GM03348 (cell line): ENCODE data around the gene ATP6AP2.
A peak's percentile ranks its signal among the peaks of the same experiment; 100 is the strongest.
"Not testable (repeated sequence)": the region's sequence is repeated elsewhere in the genome, so short reads cannot be mapped to it uniquely, and the experiment has no call there.

Experiments
- DNase-seq: peaks from one replicate; pipeline ENCODE4 v3.0.0; 2012; ENCODE audit warnings: low spot score

The ATP6AP2 gene

DNA sequence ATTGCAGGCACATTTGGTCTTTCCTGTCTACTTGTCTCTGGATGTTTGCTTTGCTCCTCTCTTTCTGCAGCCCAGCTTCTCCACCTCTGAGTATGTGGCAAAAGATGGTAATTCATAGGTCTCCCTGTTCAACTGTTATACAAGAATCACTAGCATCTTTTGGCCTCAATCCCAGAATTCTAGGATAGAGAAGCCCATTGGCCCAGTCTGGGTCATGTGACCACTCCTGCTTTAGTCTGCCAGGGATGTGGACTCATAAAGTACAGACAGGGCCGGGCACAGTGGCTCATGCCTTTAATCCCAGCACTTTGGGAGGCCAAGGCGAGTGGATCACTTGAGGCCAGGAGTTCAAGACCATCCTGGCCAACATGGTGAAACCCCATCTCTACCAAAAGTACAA lies 5.4 kb upstream of the ATP6AP2 start:
- DNase-seq: peak; percentile 5

DNA sequence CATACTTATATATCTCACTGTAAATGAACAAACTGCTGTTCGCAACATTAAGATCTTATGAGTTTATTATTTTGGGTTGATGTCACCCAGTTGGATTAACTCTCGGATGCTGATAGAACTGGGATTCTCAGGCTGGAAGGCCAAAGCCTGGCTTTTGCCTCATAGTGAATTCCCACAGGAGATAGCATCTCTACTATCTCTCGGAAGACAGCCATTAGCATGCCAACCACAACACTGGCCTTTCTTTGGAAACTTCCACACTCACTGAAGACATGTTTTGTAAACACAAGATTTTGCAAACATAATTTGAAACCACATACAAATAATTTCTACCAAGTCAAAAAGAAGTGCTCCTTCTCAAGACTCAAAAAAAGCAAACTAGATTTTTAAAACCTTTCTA lies 4.5 kb upstream of the ATP6AP2 start:
- no peak for DNase-seq

DNA sequence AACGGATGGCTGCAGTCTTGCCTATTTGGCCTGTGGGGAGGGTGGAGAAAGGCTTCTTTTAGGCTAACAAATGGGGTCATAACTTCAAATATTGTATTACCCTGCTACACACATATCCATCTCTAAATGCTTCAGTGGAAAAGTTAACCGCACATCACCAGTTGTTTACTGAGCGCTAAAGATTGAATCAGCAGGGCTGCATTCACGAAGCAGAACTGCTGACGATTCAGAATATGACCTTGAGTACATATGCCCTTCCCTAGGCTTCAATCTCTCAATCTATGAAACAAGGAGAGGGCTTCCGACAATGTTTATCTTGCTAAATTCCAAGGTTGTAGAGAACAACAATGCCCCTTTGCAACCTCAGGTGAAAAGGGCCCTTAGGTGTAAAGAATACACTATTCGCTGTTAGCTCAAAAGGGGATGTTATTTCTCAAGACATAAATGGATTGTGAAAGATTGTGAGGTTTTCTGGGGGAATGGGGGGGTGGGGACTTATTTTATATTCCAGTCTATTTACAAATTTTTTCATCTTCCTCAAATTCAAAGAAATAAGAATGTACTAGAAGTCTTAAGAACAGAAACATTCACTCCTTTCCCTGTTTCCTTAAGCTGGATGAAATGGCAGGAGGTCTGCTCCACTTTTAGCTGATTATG lies 2.6 kb upstream of the ATP6AP2 start:
- DNase-seq: no peak

DNA sequence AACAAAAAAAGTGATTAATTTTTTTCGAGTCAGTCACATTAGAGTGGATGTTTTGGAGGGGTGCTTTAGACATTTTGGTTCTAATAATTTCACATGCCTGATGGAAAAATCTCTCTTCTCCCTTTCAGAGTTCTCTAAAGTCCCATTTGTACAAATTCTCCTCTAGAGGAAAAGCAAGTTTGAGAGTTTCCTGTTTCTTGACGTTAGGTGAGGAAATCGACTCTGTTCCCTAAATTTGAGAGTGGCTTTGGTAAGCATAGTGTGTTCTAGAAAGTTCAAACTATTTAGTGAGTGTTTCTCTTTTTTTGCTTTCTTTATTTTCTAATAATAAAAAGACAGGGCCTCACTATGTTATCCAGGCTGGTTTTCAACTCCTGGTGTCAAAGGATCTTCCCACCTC lies 1.6 kb upstream of the ATP6AP2 start:
- no peak for DNase-seq

DNA sequence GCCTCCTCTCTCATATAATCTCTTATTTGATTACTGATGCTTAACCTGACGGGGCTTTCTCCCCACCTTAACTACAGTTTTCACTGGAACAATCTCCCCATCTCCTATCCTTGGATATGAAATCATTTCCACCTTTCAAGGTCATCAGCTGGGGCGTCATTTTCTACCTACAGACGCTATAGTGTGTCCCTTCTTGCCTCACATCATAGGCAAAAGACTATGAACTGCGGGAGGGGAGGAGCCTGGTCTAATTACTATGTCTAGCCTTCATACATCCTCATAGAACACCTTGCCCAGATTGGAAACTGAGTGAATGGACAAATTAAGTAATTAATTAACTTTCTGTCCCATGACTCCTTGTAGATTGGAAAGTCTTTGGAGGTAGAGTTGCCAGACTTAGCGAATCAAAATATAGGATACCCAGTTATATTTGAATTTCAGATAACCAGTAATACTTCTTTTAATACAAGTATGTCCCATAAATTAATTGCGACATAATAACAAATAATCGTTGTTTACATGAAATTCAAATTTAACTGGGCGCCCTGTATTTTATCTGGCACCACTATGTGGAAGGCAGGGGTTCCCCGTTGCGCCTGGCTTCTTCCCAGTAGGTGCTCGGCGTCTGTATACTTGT lies 752 bp upstream of the ATP6AP2 start:
- DNase-seq: no peak

DNA sequence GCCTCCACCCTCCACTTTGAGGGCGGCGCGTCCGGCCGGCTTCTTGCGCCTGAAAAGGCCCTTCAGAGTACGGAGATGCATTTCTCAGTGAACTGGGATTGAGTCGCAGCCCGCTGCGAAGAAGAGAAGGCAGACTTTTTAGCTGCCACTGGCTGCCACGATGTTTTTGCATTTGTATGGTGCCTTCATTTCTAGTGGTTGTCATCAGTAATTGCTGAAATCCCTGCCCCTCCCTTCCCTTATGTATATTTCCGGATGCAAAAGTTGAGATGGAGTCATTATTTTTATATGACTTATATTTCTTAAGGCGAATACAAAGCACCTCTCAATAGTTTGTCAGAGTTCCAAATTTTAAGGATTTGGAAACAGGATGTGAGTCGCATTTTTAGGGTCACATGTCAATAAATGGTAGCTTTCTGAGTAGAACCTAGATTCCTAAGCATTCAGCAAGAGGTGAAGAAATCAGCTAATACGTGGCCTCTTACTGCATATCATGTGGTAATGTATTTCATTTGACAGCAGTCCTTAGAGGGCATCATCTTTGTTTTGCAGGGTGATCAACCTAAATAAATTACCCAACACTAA lies 658 bp downstream of the ATP6AP2 start:
- DNase-seq: peak; percentile 14

DNA sequence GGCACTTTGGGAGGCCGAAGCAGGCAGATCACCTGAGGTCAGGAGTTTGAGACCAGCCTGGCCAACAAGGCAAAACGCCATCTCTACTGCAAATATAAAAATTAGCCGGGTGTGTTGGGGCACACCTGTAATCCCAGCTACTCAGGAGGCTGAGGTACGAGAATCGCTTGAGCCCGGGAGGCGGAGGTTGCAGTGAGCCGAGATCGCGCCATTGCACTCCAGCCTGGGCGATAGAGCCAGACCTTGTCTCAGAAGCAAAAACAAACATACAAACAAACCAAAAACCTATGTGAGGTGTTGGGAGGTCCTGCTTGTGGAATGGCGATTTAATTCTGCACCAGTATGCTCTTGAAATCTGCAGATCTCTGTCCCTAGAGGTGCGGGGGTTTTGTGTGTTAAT lies 1.4 kb downstream of the ATP6AP2 start:
- DNase-seq: not testable (repeated sequence)

DNA sequence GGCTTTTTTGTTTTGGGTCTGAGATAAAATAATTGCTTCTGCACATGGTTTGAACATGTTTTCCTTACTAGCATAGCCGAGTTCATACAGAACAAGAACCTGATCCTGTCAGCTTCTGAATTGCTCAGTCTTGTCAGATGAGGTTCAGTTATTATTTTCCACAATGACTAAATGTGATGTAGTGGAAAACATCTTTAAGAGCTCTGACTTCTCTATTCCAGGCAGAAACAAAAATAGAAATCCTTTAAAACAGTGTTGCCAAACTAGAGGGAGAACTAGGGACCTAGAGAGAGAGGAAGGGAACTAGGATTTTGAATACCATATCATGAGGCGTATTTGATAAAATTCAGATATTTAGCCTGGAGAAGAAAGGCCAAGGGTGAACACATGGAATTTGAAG lies 2.0 kb downstream of the ATP6AP2 start:
- DNase-seq: no peak

DNA sequence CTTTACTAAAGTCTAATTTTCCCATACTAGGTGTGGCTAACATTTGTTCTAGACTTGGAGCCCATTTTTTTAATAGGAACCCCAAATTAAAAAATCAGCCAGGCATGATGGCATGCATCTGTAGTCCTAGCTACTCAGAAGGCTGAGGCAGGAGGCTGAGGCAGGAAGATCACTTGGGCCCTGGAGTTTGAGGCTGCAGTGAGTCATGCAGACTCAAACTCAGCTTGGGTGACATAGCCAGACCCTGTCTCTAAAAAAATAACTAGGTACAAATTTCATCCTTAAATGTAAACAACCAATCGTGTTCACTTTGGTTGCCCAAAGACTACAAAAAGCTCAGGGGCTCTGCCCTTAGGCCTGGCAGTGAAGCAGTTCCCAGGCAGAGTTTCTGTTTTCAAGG lies 6.9 kb downstream of the ATP6AP2 start:
- DNase-seq: not testable (repeated sequence)

DNA sequence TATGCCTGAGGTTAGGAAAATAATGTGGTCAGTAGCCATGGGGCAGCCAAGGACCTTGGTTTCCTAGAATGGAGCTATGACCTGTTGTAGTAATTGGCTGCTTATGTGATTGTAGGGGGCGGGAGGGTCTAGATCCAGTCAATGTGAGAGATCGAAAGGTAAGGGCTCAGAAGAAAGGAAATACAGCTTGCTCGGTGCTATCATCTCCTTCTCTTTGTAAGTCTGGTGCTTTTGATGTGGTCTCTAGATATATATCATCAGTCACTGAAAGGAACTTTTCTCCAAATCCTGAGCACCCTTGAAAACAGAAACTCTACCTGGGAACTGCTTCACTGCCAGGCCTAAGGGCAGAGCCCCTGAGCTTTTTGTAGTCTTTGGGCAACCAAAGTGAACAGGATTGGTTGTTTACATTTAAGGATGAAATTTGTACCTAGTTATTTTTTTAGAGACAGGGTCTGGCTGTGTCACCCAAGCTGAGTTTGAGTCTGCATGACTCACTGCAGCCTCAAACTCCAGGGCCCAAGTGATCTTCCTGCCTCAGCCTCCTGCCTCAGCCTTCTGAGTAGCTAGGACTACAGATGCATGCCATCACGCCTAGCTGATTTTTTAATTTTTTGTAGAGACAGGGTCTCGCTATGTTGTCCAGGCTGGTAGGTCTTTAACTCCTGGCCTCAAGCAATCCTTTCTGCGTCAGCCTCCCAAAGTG lies 9.0 kb downstream of the ATP6AP2 start:
- not testable (repeated sequence) for DNase-seq

DNA sequence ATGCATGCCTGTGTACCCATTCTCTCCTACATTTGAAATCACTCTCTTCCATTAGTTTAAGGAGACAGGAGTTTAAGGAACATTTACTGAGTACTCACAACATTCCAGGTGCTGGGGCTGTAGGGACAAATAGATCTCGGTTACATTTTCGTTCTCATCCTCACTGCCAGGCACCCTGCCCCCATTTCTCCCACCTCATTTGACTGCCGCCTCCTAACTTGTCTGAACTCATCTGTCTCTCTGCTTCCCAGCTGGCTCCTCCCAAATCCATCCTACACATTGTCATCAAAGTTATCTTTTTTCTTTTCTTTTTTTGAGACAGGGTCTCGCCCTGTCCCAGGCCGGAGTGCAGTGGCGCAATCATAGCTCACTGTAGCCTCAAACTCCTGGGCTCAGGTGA lies 22.7 kb downstream of the ATP6AP2 start:
- no peak for DNase-seq

DNA sequence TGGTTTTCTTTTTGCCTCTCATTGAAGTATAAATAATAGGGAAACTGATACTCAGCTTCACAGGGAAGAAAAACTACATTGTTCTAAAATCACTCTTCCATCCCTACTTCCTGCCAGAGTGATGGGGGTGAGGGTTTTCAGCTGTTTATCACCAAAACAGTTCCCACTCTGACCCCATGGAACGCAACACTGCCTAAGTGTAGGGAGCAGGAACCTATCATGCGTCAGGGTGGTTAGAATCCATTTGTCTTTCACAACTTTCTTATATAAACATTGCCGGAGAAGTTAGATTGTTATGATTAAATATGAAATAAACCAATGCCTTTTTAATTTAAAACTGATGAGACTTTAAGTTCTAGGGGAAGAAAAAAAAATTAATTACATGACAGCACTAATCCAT lies 26.6 kb downstream of the ATP6AP2 start:
- no peak for DNase-seq

DNA sequence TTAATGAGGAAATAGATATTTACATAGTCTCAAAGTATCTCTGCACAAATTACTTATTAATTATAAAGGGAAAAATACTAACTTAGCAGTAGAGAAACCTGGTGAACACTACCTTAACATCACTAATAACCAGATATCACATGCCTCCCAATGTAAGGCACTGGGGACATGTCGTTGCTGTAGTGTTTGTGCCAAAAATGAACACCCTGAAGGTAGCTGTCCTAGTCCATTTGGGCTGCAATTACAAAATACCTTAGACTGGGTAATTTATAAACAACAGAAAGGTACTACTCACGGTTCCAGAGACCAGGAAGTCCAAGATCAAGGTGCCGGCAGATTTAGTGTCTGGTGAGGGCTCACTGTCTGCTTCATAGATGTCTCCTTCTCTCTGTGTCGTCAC lies 31.7 kb downstream of the ATP6AP2 start:
- DNase-seq: no peak

DNA sequence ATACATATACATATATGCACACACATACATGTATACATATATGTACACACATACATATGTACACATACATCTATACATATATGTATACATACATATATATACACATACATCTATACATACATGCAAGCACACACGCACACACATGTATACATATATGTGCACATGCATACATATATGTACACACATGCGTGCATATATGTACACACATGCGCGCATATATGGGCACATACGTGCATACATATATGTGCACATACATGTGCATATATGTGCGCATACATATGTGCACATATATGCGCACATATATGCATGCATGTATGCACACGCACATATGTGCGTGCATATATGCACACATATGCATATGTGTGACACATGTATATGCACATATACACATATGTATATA lies 35.2 kb downstream of the ATP6AP2 start:
- no peak for DNase-seq

DNA sequence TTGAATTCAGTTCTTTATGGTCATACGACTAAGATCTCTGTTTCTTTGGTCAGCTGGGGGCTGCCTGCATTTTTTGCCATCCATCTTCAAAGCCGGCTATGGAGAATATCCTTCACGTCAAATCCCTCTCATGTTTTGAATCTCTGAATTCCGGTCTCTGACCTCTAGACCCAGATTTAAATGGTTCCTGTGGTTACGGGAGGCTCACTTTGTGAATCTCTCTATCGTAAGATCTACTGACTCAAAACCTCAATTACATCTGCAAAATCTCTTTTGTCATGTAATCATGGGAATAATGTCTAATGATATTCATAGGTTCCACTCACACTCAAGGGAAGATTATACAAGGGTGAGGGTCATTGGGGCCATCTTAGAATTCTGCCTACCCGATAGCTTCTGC lies 36.8 kb downstream of the ATP6AP2 start:
- DNase-seq: no peak

DNA sequence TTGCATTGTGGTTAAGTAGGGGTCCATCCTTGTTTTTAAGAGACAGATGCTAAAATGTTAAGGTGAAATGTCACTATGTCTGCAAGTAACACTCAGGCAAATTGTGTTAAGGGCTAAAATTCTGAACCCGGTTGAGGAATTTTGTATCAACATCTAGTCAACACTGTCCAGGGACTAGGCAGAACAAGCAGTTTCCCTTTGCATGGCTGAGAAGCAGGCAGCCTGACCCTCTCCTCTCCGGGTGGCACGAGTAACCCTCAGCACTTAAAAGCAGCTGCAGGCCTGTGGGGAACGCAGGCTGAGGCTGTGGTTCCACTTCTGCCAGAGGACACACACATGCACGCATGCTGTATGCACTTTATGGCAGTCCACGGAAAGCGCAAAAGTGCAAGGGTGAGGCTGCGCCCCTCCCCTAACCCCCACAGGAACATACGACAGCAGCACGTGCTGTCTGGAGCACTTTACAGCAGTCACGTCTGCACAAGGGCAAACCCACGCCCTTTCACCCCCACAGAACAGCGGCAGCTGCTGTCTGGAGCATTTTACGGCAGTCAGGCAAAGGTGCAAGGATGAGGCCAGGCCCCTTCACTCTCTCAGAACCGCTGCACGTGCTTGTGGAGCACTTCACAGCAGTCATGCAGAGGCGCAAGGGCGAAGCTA lies 41.8 kb downstream of the ATP6AP2 start:
- no peak for DNase-seq

DNA sequence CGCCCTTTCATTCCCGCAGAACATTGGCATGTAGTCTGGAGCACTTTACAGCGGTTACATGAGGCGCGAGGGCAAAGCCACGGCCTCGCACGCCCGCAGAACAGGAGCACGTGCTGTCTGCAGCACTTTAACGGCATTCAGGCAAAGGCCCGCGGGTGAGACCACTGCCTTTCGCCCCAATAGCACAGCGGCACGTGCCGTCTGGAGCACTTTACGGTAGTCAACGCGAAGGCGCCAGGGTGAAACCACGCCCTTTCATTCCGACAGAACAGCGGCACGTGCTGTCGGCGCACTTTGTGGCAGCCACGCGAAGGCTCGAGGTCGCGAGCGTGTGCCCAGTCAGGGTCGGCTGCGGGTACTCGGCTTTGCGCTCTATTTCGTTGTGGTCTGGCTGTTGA lies 42.4 kb downstream of the ATP6AP2 start, which contains the start of gene MPC1L:
MPC1L (plus strand) TSS at position 290 of the 398 bp plus-strand sequence. CDS start 138 bp downstream, outside the sequence.
- DNase-seq: no peak

DNA sequence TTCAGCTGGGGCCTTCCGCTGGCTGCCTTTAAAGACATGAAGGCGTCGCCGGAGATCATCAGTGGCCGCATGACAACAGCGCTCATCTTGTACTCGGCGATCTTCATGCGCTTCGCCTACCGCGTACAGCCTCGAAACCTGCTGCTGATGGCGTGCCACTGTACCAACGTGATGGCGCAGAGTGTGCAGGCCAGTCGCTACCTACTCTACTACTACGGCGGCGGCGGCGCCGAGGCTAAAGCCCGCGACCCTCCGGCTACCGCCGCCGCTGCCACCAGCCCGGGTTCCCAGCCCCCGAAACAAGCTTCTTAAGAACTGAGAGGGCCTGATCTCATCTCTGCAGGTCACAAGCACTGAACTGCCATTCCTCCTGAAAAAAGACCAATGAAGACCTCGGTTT lies 42.9 kb downstream of the ATP6AP2 start:
- DNase-seq: no peak

DNA sequence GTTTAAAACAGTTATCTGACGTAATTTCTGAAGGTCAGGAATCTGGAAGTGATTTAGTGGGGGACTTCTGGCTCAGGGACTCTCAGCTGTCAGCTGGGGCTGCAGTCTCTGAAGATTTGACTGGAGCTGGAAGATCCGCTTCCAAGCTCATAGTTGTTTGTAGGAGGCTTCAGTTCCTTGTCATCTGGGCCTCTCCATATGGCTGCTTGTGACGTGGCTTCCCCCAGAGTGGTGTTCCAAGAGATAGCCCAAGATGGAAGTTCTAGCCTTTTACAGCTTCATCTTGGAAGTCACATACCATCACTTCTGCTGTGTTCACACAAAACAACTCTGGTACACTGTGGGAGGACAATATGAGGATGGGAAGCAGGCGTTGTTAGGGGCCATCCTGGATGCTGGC lies 44.5 kb downstream of the ATP6AP2 start:
- DNase-seq: no peak

DNA sequence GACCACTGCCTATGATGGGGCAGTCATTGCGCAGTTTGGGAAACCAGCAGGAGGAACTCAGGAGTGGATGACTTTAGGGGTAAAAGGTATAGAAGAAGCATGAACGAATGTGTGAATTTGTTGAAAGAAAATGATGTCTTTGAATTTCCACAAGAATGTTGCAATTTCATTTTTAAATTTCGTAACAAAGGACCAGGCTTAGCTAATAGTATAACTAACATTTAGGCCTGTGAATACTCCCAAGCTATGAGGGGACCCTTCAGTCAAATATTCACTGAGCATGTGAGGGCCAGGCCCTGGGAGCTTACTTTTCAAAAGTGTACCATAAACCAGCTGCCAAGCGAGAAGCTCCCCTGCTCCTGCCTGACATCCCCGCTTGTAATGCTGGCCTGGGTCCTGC lies 47.7 kb downstream of the ATP6AP2 start:
- DNase-seq: peak; percentile 12

DNA sequence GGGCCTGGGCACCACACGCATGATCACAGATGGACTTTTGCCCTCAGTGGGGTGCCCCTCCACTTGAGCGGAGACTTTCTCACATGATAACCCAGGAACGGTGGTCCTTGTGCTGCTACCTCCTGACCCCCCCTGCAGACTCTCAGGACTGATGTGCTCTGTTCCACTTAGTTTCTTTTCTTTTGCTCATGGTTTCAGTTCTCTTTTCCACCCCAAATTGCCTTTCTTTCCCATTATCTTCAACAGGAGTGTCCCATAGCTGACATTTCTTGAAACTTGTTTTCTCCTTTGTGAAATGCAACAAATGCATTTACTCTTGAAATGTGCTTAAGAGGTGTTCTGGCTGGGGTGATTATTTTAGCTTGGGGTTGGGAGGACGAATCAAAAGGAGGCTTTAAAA lies 51.4 kb downstream of the ATP6AP2 start:
- no peak for DNase-seq

DNA sequence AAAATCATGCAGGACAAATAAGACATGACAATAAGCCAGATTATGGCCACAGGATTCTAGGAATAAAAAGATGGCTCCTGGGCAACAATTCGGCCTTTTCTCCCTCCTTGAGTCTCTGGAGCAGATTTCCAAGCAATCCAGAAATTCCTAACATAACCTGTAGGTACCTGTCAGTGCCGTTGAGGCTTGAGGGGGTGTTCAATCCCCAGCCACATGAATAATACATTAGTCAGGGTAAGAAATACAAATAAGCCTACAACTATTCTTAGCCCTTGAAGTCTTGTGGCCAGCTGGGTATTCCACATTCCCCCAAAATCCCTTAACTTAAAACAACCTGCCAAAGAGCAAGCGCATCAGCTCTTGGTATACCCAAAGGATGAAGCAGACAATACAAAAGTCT lies 56.9 kb downstream of the ATP6AP2 start:
- no peak for DNase-seq

DNA sequence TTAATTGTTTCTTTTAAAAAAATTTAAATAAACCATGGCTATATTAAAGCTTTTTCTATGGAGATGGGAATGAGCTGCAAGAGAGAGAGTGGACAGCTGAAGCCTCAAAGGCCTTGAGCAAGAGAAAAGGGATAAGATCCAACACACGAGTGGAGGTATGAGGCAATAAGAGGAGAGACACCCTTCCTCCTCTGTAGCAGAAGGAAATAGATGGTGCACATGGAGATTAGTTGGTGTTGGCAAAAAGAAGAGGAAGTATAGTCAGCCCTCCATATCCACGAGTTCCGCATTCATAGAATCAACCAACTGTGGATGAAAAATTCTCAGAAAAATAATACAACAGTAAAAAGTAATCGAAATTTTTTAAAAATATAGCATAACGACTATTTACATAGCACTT lies 63.4 kb downstream of the ATP6AP2 start:
- DNase-seq: peak; percentile 49
